ENCODE results near the gene RABL6.
A peak's percentile ranks its signal among the peaks of the same experiment; 100 is the strongest.

Gene RABL6

DNA sequence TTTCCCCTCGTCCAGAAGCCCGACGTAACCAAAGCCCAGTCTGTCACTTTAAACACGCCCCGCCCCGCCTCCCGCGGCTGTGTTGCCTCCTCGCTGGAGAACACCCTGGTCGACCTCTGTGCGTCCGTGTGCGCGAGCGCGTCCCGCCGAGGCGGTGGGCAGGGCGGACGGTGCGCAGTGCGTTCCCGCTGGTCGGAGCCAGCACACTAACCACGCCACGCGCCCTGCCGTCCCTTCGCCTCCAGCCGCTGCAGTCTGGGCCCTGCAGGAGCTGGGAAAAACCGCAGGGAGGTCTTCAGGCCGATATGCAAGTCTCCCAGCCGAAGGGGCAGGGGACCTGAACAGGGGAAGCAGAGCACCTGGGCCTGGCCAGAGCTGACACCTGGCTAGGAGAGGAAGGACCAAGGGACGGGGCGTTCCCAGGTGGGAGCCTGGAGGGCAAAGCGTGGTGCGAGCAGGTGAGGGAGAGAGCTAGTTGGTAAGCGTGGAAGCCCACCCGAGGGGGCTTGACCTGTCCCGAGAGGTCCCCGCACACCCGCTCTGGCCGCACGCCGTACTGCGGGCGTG, 40.2 kb downstream of the RABL6 start (continued):
- TF ChIP-seq, protein P1, sequence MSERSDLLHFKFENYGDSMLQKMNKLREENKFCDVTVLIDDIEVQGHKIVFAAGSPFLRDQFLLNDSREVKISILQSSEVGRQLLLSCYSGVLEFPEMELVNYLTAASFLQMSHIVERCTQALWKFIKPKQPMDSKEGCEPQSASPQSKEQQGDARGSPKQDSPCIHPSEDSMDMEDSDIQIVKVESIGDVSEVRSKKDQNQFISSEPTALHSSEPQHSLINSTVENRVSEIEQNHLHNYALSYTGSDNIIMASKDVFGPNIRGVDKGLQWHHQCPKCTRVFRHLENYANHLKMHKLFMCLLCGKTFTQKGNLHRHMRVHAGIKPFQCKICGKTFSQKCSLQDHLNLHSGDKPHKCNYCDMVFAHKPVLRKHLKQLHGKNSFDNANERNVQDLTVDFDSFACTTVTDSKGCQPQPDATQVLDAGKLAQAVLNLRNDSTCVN (tag by site-specific recombination; optimal IDR thresholded peaks at IDR 0.05): peak; percentile 94
- TF ChIP-seq, protein P2, sequence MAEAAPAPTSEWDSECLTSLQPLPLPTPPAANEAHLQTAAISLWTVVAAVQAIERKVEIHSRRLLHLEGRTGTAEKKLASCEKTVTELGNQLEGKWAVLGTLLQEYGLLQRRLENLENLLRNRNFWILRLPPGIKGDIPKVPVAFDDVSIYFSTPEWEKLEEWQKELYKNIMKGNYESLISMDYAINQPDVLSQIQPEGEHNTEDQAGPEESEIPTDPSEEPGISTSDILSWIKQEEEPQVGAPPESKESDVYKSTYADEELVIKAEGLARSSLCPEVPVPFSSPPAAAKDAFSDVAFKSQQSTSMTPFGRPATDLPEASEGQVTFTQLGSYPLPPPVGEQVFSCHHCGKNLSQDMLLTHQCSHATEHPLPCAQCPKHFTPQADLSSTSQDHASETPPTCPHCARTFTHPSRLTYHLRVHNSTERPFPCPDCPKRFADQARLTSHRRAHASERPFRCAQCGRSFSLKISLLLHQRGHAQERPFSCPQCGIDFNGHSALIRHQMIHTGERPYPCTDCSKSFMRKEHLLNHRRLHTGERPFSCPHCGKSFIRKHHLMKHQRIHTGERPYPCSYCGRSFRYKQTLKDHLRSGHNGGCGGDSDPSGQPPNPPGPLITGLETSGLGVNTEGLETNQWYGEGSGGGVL (tag by site-specific recombination; IDR thresholded peaks at IDR 0.05): 0 out of 2 replicates have a peak, but pooled peaks have one; percentile 7
- TF ChIP-seq, protein P3, sequence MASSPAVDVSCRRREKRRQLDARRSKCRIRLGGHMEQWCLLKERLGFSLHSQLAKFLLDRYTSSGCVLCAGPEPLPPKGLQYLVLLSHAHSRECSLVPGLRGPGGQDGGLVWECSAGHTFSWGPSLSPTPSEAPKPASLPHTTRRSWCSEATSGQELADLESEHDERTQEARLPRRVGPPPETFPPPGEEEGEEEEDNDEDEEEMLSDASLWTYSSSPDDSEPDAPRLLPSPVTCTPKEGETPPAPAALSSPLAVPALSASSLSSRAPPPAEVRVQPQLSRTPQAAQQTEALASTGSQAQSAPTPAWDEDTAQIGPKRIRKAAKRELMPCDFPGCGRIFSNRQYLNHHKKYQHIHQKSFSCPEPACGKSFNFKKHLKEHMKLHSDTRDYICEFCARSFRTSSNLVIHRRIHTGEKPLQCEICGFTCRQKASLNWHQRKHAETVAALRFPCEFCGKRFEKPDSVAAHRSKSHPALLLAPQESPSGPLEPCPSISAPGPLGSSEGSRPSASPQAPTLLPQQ (tag by site-specific recombination; IDR thresholded peaks at IDR 0.05): peak; percentile 34; the same call in 1 of the 2 replicates
- TF ChIP-seq ZNF2 (tag by site-specific recombination; IDR thresholded peaks at IDR 0.05) (0 out of 2 replicates have a peak, but pooled peaks have one; percentile 72), ZBTB7A (tag by site-specific recombination; IDR thresholded peaks at IDR 0.05; ENCODE audit: low read depth) (peak; percentile 88), ZEB2 (tag by site-specific recombination; IDR thresholded peaks at IDR 0.05) (peak; percentile 82; the same call in 1 of the 2 replicates), KLF1 (tag by site-specific recombination; IDR thresholded peaks at IDR 0.05) (peak; percentile 10; the same call in 1 of the 2 replicates), GLIS2 (tag by site-specific recombination; IDR thresholded peaks at IDR 0.05) (peak; percentile 91), ZNF169 (tag by site-specific recombination; IDR thresholded peaks at IDR 0.05) (no peak), SP3 (tag by site-specific recombination; IDR thresholded peaks at IDR 0.05) (peak; percentile 40; the same call in 1 of the 2 replicates), ZNF426 (tag by site-specific recombination; IDR thresholded peaks at IDR 0.05) (no peak), ZBTB17 (tag by site-specific recombination; IDR thresholded peaks at IDR 0.05) (peak; percentile 70), ZXDB (tag by site-specific recombination; IDR thresholded peaks at IDR 0.05) (peak; percentile 39; the same call in 1 of the 2 replicates), KLF10 (tag by site-specific recombination; IDR thresholded peaks at IDR 0.05) (0 out of 2 replicates have a peak, but pooled peaks have one; percentile 17), ZNF394 (tag by site-specific recombination; IDR thresholded peaks at IDR 0.05; ENCODE audit: borderline replicate concordance) (peak; percentile 41; the same call in 1 of the 2 replicates), KLF8 (tag by site-specific recombination; IDR thresholded peaks at IDR 0.05) (peak; percentile 55; the same call in 1 of the 2 replicates), ZFP69B (tag by site-specific recombination; IDR thresholded peaks at IDR 0.05) (0 out of 2 replicates have a peak, but pooled peaks have one; percentile 16), ZBTB1 (tag by site-specific recombination; IDR thresholded peaks at IDR 0.05) (no peak), ZNF561 (tag by site-specific recombination; IDR thresholded peaks at IDR 0.05; ENCODE audit: borderline replicate concordance) (peak; percentile 61), ZNF585B (tag by site-specific recombination; IDR thresholded peaks at IDR 0.05) (no peak), BCL11B (tag by site-specific recombination; IDR thresholded peaks at IDR 0.05; ENCODE audit: low read depth) (peak; percentile 97), ZBTB20 (tag by site-specific recombination; IDR thresholded peaks at IDR 0.05) (peak; percentile 62; the same call in 1 of the 2 replicates), ZFP37 (tag by site-specific recombination; IDR thresholded peaks at IDR 0.05) (peak; percentile 84), ZNF335 (tag by site-specific recombination; conservative IDR thresholded peaks at IDR 0.05) (peak; percentile 77; the same call in 1 of the 2 replicates)
- TF ChIP-seq, protein P4, sequence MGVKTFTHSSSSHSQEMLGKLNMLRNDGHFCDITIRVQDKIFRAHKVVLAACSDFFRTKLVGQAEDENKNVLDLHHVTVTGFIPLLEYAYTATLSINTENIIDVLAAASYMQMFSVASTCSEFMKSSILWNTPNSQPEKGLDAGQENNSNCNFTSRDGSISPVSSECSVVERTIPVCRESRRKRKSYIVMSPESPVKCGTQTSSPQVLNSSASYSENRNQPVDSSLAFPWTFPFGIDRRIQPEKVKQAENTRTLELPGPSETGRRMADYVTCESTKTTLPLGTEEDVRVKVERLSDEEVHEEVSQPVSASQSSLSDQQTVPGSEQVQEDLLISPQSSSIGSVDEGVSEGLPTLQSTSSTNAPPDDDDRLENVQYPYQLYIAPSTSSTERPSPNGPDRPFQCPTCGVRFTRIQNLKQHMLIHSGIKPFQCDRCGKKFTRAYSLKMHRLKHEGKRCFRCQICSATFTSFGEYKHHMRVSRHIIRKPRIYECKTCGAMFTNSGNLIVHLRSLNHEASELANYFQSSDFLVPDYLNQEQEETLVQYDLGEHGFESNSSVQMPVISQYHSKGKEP (tag by site-specific recombination; IDR thresholded peaks at IDR 0.05): no peak
- TF ChIP-seq, protein P5, sequence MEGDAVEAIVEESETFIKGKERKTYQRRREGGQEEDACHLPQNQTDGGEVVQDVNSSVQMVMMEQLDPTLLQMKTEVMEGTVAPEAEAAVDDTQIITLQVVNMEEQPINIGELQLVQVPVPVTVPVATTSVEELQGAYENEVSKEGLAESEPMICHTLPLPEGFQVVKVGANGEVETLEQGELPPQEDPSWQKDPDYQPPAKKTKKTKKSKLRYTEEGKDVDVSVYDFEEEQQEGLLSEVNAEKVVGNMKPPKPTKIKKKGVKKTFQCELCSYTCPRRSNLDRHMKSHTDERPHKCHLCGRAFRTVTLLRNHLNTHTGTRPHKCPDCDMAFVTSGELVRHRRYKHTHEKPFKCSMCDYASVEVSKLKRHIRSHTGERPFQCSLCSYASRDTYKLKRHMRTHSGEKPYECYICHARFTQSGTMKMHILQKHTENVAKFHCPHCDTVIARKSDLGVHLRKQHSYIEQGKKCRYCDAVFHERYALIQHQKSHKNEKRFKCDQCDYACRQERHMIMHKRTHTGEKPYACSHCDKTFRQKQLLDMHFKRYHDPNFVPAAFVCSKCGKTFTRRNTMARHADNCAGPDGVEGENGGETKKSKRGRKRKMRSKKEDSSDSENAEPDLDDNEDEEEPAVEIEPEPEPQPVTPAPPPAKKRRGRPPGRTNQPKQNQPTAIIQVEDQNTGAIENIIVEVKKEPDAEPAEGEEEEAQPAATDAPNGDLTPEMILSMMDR (tag by site-specific recombination; IDR thresholded peaks at IDR 0.05): peak; percentile 17; the same call in 1 of the 2 replicates
- TF ChIP-seq, protein P6, sequence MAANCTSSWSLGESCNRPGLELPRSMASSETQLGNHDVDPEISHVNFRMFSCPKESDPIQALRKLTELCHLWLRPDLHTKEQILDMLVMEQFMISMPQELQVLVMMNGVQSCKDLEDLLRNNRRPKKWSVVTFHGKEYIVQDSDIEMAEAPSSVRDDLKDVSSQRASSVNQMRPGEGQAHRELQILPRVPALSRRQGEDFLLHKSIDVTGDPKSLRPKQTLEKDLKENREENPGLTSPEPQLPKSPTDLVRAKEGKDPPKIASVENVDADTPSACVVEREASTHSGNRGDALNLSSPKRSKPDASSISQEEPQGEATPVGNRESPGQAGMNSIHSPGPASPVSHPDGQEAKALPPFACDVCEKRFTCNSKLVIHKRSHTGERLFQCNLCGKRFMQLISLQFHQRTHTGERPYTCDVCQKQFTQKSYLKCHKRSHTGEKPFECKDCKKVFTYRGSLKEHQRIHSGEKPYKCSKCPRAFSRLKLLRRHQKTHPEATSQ (tag by site-specific recombination; IDR thresholded peaks at IDR 0.05): peak; percentile 69; the same call in 1 of the 2 replicates
- TF ChIP-seq, protein P7, sequence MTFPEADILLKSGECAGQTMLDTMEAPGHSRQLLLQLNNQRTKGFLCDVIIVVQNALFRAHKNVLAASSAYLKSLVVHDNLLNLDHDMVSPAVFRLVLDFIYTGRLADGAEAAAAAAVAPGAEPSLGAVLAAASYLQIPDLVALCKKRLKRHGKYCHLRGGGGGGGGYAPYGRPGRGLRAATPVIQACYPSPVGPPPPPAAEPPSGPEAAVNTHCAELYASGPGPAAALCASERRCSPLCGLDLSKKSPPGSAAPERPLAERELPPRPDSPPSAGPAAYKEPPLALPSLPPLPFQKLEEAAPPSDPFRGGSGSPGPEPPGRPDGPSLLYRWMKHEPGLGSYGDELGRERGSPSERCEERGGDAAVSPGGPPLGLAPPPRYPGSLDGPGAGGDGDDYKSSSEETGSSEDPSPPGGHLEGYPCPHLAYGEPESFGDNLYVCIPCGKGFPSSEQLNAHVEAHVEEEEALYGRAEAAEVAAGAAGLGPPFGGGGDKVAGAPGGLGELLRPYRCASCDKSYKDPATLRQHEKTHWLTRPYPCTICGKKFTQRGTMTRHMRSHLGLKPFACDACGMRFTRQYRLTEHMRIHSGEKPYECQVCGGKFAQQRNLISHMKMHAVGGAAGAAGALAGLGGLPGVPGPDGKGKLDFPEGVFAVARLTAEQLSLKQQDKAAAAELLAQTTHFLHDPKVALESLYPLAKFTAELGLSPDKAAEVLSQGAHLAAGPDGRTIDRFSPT (tag by site-specific recombination; IDR thresholded peaks at IDR 0.05): 0 out of 2 replicates have a peak, but pooled peaks have one; percentile 18
